CD4-positive, alpha-beta memory T cell (primary cell): Measurements from ENCODE around the gene DPM1. TPM values are rescaled to one million over a fixed set of nuclear protein-coding genes. Genes with fewer than 3 reads are reported as not detected.

Experiments used
- CTCF ChIA-PET: fragments of 350-600 bp; sonication (Branson Sonifier 250); formaldehyde crosslinking; loops from one replicate; lab custom pipeline; 2021; ENCODE audit warnings: inconsistent platforms; ENCODE audit not compliant: partially characterized antibody; lab: Charles Lee
- POLR2A ChIA-PET: fragments of 350-600 bp; sonication (Branson Sonifier 250); formaldehyde crosslinking; loops from one replicate; lab custom pipeline; 2021; ENCODE audit not compliant: partially characterized antibody; lab: Charles Lee
- DNase-seq, 5 donors: peaks; one replicate each; pipeline versions ENCODE4 v3.0.0 to v3.0.0-alpha.2; 2020 to 2022; ENCODE audit warnings: mixed read lengths in 1 of 5
- H3K27ac ChIP-seq: one replicate; pipeline ENCODE4 v1.7.0; 2013; ENCODE audit warnings: low read depth, low read length
- H3K27me3 ChIP-seq: 2 replicates; pipeline ENCODE4 v1.7.0; 2013; ENCODE audit warnings: mild to moderate bottlenecking, low read length, moderate library complexity; ENCODE audit not compliant: insufficient read depth
- H3K36me3 ChIP-seq: 2 replicates; pipeline ENCODE4 v1.7.0; 2013; ENCODE audit warnings: mild to moderate bottlenecking, low read length, moderate library complexity; ENCODE audit not compliant: insufficient read depth
- H3K4me1 ChIP-seq: 2 replicates; pipeline ENCODE4 v1.7.0; 2013; ENCODE audit warnings: mild to moderate bottlenecking, low read length, moderate library complexity; ENCODE audit not compliant: insufficient read depth
- H3K4me3 ChIP-seq, 2 donors: one replicate each; pipeline ENCODE4 v1.7.0; 2013; ENCODE audit warnings: low read length in 2 of 2, mild to moderate bottlenecking in 1 of 2
- H3K9me3 ChIP-seq, 2 donors: one replicate each; pipeline ENCODE4 v1.7.0; 2013; ENCODE audit warnings: low read length in 2 of 2, control low read depth in 1 of 2; ENCODE audit not compliant: control insufficient read depth in 1 of 2
- H3K27ac Mint-ChIP-seq, 7 donors: one replicate each; pipeline ENCODE4 v1.8.0; 2020 to 2021; ENCODE audit warnings: mixed read lengths in 7 of 7, mild to moderate bottlenecking in 6 of 7, inconsistent platforms in 3 of 7, moderate library complexity in 3 of 7
- H3K27me3 Mint-ChIP-seq, 2 donors: one replicate each; pipeline ENCODE4 v1.8.0; 2020 to 2021; ENCODE audit warnings: mixed read lengths in 2 of 2
- H3K36me3 Mint-ChIP-seq, 2 donors: one replicate each; pipeline ENCODE4 v1.8.0; 2020 to 2021; ENCODE audit warnings: mixed read lengths in 2 of 2, inconsistent platforms in 1 of 2, mild to moderate bottlenecking in 1 of 2
- H3K4me1 Mint-ChIP-seq, 4 donors: one replicate each; pipeline ENCODE4 v1.8.0; 2020 to 2021; ENCODE audit warnings: mixed read lengths in 4 of 4, mild to moderate bottlenecking in 1 of 4
- H3K4me3 Mint-ChIP-seq, 8 donors: one replicate each; pipeline ENCODE4 v1.8.0; 2020 to 2021; ENCODE audit warnings: mixed read lengths in 8 of 8, mild to moderate bottlenecking in 7 of 8, moderate library complexity in 6 of 8, inconsistent platforms in 3 of 8
- H3K9me3 Mint-ChIP-seq, 8 donors: one replicate each; pipeline ENCODE4 v1.8.0; 2020 to 2021; ENCODE audit warnings: mixed read lengths in 8 of 8, mild to moderate bottlenecking in 5 of 8, inconsistent platforms in 3 of 8, moderate library complexity in 1 of 8
- intact Hi-C: fragments of 100-400 bp; cut with micrococcal nuclease; formaldehyde crosslinking; loops from one replicate; pipeline ENCODE4 v1.15.1; 2023
- polyA plus RNA-seq, 2 donors: library from polyadenylated mRNA; unstranded; fragments of 300-500 nt; fragmentation: Illumina TruSeq; gene quantifications; one replicate each; pipeline ENCODE4 v1.2.3, GENCODE V29; 2021
- total RNA-seq, 2 experiments: library from RNA; stranded (reverse); gene quantifications; one replicate each; pipeline ENCODE4 v1.2.3, GENCODE V29; 2021

DPM1 gene
- total and polyA plus RNA-seq, 4 experiments from 2014 or later, result 39.9 to 79.2 (median 55.6) TPM

DNA sequence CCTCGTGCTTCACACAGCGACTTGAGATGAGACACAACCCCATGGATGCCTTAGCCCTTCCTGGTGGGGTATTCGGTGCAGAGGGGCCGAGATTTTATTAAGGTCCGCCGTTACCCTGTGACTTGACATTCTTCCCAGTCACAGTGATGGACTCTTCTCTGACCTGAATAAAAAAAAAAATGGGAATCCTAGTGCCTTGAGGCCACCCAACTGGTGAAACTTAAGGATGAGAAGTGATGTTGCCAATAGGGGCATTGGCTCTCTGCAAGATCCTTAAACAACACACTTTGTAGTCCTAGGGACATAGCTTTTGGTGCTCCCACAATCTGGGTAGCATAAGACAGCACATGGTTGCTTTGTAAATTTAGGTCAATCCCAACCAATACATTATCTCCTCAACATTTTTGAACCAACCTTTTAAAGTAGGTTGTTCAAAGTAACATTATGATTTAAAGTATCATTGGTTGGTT lies 26.3 kb downstream of the DPM1 start:
- no peaks in the 10 kb centered on the region for H3K9me3 ChIP-seq
- peaks cover 17 to 38% (median 31%) of the 10 kb centered on the region in 4 donors for H3K4me1 Mint-ChIP-seq
- peak overlapping the region; percentile 80 to 96 (median 91) for H3K4me3 Mint-ChIP-seq
- H3K27me3 ChIP-seq, result no peaks in the 10 kb centered on the region
- no peaks in the 10 kb centered on the region for H3K27me3 Mint-ChIP-seq
- H3K9me3 Mint-ChIP-seq, result no peaks in the 10 kb centered on the region
- peak overlapping the region; percentile 94 to 100 (median 99) for H3K27ac Mint-ChIP-seq
- ChIA-PET CTCF (interaction anchor here (0.9 to 17.7 kb wide), 9 partner anchors 9 to 183 kb away, joined by 3 to 298 read pairs (median 5); partner anchors contain the start of genes BCAS4, DPM1 and MOCS3), POLR2A (interaction anchor here (0.8 to 5.6 kb wide), 21 partner anchors 9 to 1886 kb away, joined by 3 to 153 read pairs (median 5); partner anchors contain the start of genes BCAS4, CSE1L, DPM1 and MOCS3)
- no peak for DNase-seq
- H3K4me1 ChIP-seq, result peaks cover 39% of the 10 kb centered on the region
- intact Hi-C loops, result no loop called here
- H3K4me3 ChIP-seq, result peak overlapping the region; percentile 72 to 76
- H3K27ac ChIP-seq, result peak overlapping the region; percentile 95
- peaks cover 20 to 59% of the 10 kb centered on the region in 2 donors for H3K36me3 Mint-ChIP-seq
- peaks cover 25% of the 10 kb centered on the region for H3K36me3 ChIP-seq

DNA sequence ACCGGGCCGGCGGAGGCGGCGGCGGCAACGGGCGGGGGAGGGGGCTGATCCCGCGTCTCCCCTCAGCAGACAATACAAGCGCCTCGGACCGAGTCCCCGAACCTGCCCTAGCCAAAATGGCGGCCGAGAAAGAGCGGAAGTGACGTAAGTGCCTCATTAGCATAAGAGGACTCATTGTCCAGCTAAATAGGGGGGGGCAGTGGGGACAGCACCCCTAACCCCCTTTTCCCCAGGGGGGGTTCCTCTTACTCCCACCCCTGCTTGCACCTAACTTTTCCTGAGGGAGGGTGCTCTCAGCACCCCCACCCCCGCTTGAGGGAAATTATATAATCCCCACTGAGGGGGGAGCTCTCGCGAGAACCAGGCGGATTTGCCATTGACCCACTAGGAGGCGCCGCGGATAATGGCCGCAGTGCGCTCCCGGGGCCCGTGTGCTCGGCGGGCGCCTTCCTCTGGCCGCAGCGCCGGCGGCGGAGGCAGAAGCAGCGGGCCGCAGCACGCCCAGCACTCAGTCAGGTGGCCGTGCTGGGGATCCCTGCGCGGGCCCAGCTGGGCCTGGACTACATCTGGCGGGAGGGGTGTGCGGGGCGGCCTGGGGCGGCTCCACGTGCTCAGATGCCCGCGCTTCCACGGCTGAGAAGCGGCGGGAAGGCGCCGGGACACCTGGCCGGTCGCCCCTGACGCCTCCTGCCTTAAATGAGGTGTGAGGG lies 26.9 kb downstream of the DPM1 start, which contains the start of gene ADNP:
Gene ADNP (minus strand): TSS at position 132 of the 710 bp plus-strand sequence. CDS start 27,441 bp downstream, outside the sequence.
- POLR2A ChIA-PET, result interaction anchor here (0.6 to 5.6 kb wide), 24 partner anchors 10 to 1885 kb away, joined by 3 to 153 read pairs (median 4); partner anchors contain the start of genes BCAS4, CSE1L, DPM1 and MOCS3
- CTCF ChIA-PET, result interaction anchor here (0.8 to 17.7 kb wide), 12 partner anchors 9 to 182 kb away, joined by 3 to 298 read pairs (median 5); partner anchors contain the start of genes BCAS4, DPM1 and MOCS3
- H3K27me3 Mint-ChIP-seq, result no peaks in the 10 kb centered on the region
- H3K4me1 Mint-ChIP-seq, result peaks cover 21 to 43% (median 35%) of the 10 kb centered on the region in 4 donors
- Histone ChIP-seq H3K27ac (peak within 1 kb of the TSS; percentile 95), H3K36me3 (peaks cover 21% of the 10 kb centered on the region), H3K27me3 (no peaks in the 10 kb centered on the region), H3K9me3 (no peaks in the 10 kb centered on the region), H3K4me1 (peaks cover 44% of the 10 kb centered on the region), H3K4me3 (peak within 1 kb of the TSS; percentile 72 to 76)
- peak within 1 kb of the TSS; percentile 88 to 96 (median 91) for H3K4me3 Mint-ChIP-seq
- peaks cover 18 to 57% of the 10 kb centered on the region in 2 donors for H3K36me3 Mint-ChIP-seq
- intact Hi-C loops, result loop anchor here (1.0 kb wide), 3 partner anchors 27 to 421 kb away; partner anchors contain the start of genes DPM1, MOCS3, PARD6B and PTPN1
- H3K9me3 Mint-ChIP-seq, result no peaks in the 10 kb centered on the region
- peak within 1 kb of the TSS; percentile 98 to 100 (median 99) for H3K27ac Mint-ChIP-seq
- DNase-seq, result peak; percentile 92 to 94 (median 92)

DNA sequence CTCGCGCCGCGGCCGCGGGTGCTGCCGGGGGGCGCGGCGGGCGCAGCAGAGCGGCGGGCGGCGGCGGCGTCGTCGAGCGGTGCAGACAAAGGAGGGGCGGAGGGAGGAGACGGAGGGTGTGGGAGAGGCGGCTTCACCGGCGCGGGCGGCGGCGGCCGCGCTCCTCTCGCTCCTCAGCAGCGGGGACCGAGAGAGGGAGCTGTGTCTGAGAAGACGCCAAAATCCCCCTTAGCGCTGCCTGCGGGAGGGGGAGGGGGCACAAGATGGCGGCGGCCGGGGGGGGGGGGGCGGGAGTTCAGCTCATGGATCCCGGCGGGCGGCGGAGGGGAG lies 27.4 kb downstream of the DPM1 start:
- Histone ChIP-seq H3K4me3 (peak overlapping the region in 1 of 2 donors; percentile 76), H3K4me1 (peaks cover 49% of the 10 kb centered on the region), H3K36me3 (peaks cover 17% of the 10 kb centered on the region), H3K27ac (peak overlapping the region; percentile 95), H3K27me3 (no peaks in the 10 kb centered on the region), H3K9me3 (no peaks in the 10 kb centered on the region)
- H3K27ac Mint-ChIP-seq, result peak overlapping the region; percentile 92 to 100 (median 97)
- peaks cover 18 to 52% of the 10 kb centered on the region in 2 donors for H3K36me3 Mint-ChIP-seq
- peak overlapping the region; percentile 67 to 96 (median 91) for H3K4me3 Mint-ChIP-seq
- DNase-seq, result peak in 2 of 5 donors; percentile 79 to 85
- POLR2A ChIA-PET, result interaction anchor here (0.7 to 5.6 kb wide), 20 partner anchors 10 to 1885 kb away, joined by 3 to 153 read pairs (median 6); partner anchors contain the start of genes BCAS4, CSE1L, DPM1 and MOCS3
- intact Hi-C loops, result loop anchor here (1.0 kb wide), 3 partner anchors 27 to 421 kb away; partner anchors contain the start of genes DPM1, MOCS3, PARD6B and PTPN1
- H3K4me1 Mint-ChIP-seq, result peaks cover 24 to 48% (median 37%) of the 10 kb centered on the region in 4 donors
- CTCF ChIA-PET, result interaction anchor here (0.8 to 17.7 kb wide), 10 partner anchors 10 to 182 kb away, joined by 3 to 298 read pairs (median 5); partner anchors contain the start of genes BCAS4, DPM1 and MOCS3
- H3K27me3 Mint-ChIP-seq, result no peaks in the 10 kb centered on the region
- H3K9me3 Mint-ChIP-seq, result no peaks in the 10 kb centered on the region

DNA sequence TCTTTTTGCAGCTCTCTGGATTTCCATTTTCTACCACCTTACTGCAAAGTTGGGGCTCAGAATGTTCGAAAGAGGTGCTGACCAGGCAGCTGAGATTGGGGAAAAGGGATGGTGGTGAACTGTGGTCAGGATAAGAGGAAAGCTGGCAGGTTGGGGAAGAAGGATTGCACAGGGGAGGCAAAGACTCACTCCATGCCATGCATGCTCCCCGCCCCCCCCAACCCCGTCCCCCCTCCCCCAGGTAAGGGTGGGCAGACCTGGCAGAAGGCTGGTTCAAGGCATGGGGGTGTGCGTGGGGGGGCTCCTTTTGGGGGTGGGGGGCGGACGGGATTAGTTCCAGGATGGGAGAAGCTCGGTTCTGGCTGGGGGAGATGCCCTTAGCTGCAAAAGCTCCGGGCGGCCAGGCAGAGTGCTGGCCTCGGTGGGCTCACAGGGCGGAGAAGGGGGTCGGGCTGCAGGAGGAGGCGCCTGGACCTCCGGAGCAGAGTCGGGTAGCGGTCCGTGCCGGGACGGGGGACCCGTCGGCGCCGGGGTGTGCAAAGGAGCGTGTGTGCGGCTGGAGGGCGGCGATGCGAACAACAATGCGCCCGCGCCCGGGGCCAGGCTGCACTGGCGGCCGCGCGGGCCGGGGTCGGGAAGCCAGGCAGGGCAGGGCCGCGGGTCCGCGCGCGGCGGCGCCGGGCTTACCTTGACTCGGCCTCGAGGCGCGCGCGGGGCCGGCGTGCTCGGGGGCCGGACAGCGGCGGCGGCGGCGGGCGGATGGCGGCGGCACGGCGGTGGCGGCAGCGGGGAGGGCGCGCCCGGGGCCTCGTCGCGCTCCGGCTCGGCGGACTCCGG lies 28.0 kb downstream of the DPM1 start:
- peak overlapping the region; percentile 93 to 100 (median 96) for H3K27ac Mint-ChIP-seq
- POLR2A ChIA-PET, result interaction anchor here (1.1 to 5.6 kb wide), 15 partner anchors 10 to 777 kb away, joined by 3 to 153 read pairs (median 8); partner anchors contain the start of genes BCAS4, DPM1, MOCS3 and PEDS1
- DNase-seq, result peak in 4 of 5 donors; percentile 2 to 41 (median 22)
- Histone ChIP-seq H3K9me3 (no peaks in the 10 kb centered on the region), H3K27me3 (no peaks in the 10 kb centered on the region), H3K4me3 (peak overlapping the region; percentile 39 to 49), H3K27ac (peak overlapping the region; percentile 95), H3K4me1 (peaks cover 55% of the 10 kb centered on the region), H3K36me3 (peaks cover 14% of the 10 kb centered on the region)
- CTCF ChIA-PET, result interaction anchor here (0.8 to 17.7 kb wide), 22 partner anchors 10 to 181 kb away, joined by 3 to 298 read pairs (median 5); partner anchors contain the start of genes BCAS4, DPM1 and MOCS3
- intact Hi-C loops, result no loop called here
- H3K4me1 Mint-ChIP-seq, result peaks cover 30 to 54% (median 43%) of the 10 kb centered on the region in 4 donors
- H3K36me3 Mint-ChIP-seq, result peaks cover 18 to 51% of the 10 kb centered on the region in 2 donors
- H3K9me3 Mint-ChIP-seq, result no peaks in the 10 kb centered on the region
- no peaks in the 10 kb centered on the region for H3K27me3 Mint-ChIP-seq
- peak overlapping the region; percentile 88 to 96 (median 92) for H3K4me3 Mint-ChIP-seq

DNA sequence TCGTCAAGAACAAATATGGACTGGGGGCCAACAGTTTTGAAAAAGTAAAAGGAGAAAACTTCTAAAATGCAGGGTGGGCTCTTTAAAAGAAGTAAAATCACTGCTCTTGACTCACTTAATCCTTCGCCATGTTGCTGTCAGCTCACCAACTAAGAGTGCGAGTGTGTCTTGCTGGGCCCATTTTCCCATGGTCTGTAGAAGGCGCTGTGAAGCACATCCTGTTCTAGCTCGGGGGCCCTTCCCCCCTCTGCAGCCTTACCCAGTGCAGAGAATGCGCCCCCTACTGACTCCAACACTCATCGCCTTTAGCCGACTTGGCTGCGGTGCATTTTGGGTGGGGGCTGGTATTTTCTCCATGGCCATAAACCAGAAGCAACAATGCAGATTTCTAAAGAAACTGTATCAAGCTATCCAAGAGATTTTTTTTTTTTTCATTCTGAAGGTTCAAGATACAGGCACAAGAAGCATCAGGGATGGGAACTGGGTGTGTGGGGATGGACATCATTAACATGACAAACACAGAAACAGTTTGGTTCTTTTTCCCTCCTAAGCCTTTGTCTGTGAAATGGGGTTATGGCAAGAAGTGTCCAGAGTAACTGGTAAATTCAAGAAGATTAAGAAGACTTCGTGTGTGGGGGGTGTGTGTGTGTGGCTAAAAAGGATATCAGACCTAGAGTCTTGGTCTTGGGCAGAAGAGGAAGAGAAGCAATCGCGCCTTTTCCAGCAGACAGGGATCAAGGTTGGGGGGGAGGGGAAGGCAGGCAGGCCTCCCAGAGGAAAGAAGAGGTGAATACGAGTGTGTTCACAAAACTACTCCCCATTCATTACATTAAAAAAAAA lies 28.8 kb downstream of the DPM1 start:
- intact Hi-C loops, result loop anchor here (1.0 kb wide), 4 partner anchors 13 to 139 kb away; no protein-coding TSS in a partner anchor
- no peaks in the 10 kb centered on the region for H3K27me3 Mint-ChIP-seq
- no peaks in the 10 kb centered on the region for H3K9me3 ChIP-seq
- no peaks in the 10 kb centered on the region for H3K27me3 ChIP-seq
- peak overlapping the region; percentile 92 to 100 (median 95) for H3K27ac Mint-ChIP-seq
- peak overlapping the region; percentile 48 for H3K27ac ChIP-seq
- H3K9me3 Mint-ChIP-seq, result no peaks in the 10 kb centered on the region
- DNase-seq, result peak; percentile 90 to 96 (median 92)
- H3K4me3 ChIP-seq, result peak overlapping the region; percentile 39 to 49
- H3K4me1 Mint-ChIP-seq, result peaks cover 37 to 62% (median 50%) of the 10 kb centered on the region in 4 donors
- CTCF ChIA-PET, result interaction anchor here (0.7 to 17.7 kb wide), 28 partner anchors 9 to 180 kb away, joined by 3 to 298 read pairs (median 5); partner anchors contain the start of genes BCAS4, DPM1 and MOCS3
- POLR2A ChIA-PET, result interaction anchor here (0.6 to 5.6 kb wide), 14 partner anchors 9 to 776 kb away, joined by 3 to 153 read pairs (median 4); partner anchors contain the start of genes BCAS4, DPM1, MOCS3 and PEDS1
- H3K4me3 Mint-ChIP-seq, result peak overlapping the region; percentile 86 to 96 (median 92)
- peaks cover 10% of the 10 kb centered on the region for H3K36me3 ChIP-seq
- H3K4me1 ChIP-seq, result peaks cover 64% of the 10 kb centered on the region
- peaks cover 18 to 50% of the 10 kb centered on the region in 2 donors for H3K36me3 Mint-ChIP-seq
